ENCODE results near the gene AEBP1. TPM values are rescaled to one million over a fixed set of nuclear protein-coding genes. Genes with fewer than 3 reads are reported as not detected.

AEBP1 gene
- total RNA-seq, 8 experiments from 2014 or later: 3.2 to 60.3 (median 16.5) TPM

DNA sequence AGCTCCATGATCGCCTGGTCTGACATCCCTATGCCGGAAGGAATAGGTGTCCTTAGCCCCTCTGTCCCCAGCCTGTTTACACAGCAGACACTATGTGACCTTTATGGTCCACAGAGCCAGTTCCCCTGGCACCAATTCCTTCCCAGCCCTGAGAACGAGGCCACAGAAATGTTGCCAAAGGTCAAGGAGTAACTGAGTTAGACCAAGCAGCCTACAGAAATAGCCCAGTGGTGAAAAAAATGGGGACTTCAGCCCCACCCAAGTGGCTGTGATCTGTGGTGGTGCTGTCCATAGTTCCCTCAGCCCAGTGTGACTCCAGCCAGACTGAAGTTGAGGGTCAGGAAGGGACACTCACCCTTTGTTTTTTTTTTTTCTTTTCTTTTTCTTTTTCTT lies 41.2 kb upstream of the AEBP1 start:
- Histone ChIP-seq H3K4me1 (replicated peaks in 1 of 2) (peaks cover 21 to 22% of the 10 kb centered on the region in 2 donors), H3K27ac (no peak overlapping the region), H3K4me3 (no peak overlapping the region)
- in situ Hi-C loops (cut with MboI; ENCODE audit: low pct_unique_long_range_greater_than_20kb in 2 of 9, low sequenced_read_pairs in 9 of 9, unreplicated experiment in 9 of 9): no loop called here
- ATAC-seq (replicated peaks in 6 of 8): no peak
- 62 to 94% (median 89%) methylated on average over 1 to 3 of the region's 3 CpGs; no CpG with 5 or more reads in 5 of the 10 experiments for WGBS, 10 experiments

DNA sequence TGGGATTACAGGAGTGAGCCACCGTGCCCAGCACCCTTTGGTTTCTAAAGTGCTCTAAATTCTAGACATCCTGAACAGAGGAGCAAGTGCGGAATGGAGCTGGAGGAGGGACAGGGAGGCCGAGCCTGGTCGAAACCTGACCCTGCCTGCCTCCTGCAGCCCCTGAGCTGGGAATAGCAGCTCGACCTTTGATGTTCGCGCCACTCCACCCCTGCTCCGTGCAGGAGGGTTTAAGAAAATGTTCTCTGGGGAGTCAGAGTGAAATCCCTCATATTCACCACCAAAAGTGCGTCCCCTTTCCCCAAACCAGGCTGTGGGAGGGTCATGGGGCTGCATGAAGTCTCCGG lies 40.6 kb upstream of the AEBP1 start:
- 17 to 62% (median 22%) methylated on average over 1 to 8 of the region's 10 CpGs; no CpG with 5 or more reads in 3 of the 10 experiments for WGBS, 10 experiments
- Histone ChIP-seq H3K4me3 (no peak overlapping the region), H3K27ac (no peak overlapping the region), H3K4me1 (replicated peaks in 1 of 2) (peaks cover 21 to 22% of the 10 kb centered on the region in 2 donors)
- in situ Hi-C loops (cut with MboI; ENCODE audit: low pct_unique_long_range_greater_than_20kb in 2 of 9, low sequenced_read_pairs in 9 of 9, unreplicated experiment in 9 of 9): no loop called here
- ATAC-seq (replicated peaks in 6 of 8): no peak

DNA sequence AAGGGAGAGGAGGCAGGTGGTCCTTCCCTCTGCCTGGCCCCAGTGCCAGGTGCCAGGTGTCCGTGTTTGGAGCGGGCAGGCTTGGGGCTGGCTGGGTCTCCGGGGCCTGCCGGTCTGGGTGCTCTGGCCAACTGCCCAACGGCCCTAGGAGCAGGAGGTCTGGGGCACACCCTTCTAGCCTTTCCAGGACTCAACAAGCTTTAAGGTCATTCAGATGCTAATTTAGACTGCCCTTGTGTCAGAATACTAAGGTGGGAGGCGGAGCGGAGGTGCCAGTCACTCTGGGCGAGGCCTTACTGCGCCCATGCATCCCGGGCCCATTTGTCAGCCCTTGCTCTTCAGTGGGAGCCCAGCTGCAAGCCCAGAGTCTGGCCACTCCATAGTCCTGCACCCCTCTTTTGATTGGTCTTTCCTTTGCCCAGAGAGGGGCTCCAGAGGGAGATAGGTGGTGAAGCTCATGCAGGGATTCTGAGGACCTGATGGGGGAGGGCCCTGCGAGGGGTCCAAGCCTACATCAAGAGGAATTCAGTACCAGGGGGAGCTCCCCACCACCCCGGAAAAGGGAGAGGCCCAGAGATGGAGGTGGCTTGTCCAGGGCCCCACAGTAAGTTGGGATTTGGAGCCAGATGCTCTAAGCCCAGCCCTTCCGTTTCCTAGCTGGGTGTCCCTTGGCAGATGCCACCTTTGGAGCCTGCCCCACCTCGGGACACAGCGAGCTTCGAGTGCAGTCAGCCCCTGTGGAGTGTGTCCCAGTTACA lies 40.1 kb upstream of the AEBP1 start:
- Histone ChIP-seq H3K4me1 (replicated peaks in 1 of 2) (peaks cover 21 to 22% of the 10 kb centered on the region in 2 donors), H3K27ac (no peak overlapping the region), H3K4me3 (no peak overlapping the region)
- in situ Hi-C loops (cut with MboI; ENCODE audit: low pct_unique_long_range_greater_than_20kb in 2 of 9, low sequenced_read_pairs in 9 of 9, unreplicated experiment in 9 of 9): no loop called here
- peak; percentile 5 to 51 (median 22) for ATAC-seq (replicated peaks in 6 of 8)
- 13 to 100% (median 15%) methylated on average over 1 to 6 of the region's 16 CpGs; no CpG with 5 or more reads in 7 of the 10 experiments for WGBS, 10 experiments

DNA sequence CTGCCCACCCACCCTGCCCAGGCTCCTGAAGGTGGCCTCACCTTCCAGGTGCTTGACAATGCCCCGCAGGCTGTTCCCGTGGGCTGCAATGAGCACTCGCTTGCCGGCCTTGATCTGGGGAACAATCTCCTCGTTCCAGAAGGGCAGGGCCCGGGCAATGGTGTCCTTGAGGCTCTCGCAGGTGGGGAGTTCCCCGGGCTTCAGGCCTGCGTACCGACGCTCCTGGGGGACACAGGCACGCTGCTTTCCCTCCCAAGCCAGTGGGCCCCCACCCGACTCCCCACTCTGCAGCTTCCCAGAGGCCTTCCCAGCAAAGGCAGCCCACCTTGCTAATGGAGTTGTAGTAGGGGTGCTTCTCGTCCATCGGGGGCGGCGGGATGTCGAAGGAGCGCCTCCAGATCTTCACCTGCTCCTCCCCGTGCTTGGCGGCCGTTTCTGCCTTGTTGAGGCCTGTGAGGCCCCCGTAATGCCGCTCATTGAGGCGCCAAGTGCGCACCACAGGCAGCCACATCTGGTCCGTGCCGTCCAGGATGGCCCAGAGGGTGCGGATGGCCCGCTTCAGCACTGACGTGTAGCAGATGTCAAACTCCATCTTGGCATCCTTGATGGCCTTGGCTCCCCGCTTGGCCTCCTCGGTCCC lies 39.2 kb upstream of the AEBP1 start:
- WGBS, 10 experiments: 70 to 84% (median 80%) methylated on average over 1 to 14 of the region's 33 CpGs; no CpG with 5 or more reads in 7 of the 10 experiments
- ATAC-seq (replicated peaks in 6 of 8): peak in 7 of 8 experiments; percentile 1 to 39 (median 7)
- in situ Hi-C loops (cut with MboI; ENCODE audit: low pct_unique_long_range_greater_than_20kb in 2 of 9, low sequenced_read_pairs in 9 of 9, unreplicated experiment in 9 of 9): no loop called here
- no peak overlapping the region for H3K27ac ChIP-seq
- peaks cover 21 to 22% of the 10 kb centered on the region in 2 donors for H3K4me1 ChIP-seq (replicated peaks in 1 of 2)
- H3K4me3 ChIP-seq: peak overlapping the region in 1 of 5 donors; percentile 9

DNA sequence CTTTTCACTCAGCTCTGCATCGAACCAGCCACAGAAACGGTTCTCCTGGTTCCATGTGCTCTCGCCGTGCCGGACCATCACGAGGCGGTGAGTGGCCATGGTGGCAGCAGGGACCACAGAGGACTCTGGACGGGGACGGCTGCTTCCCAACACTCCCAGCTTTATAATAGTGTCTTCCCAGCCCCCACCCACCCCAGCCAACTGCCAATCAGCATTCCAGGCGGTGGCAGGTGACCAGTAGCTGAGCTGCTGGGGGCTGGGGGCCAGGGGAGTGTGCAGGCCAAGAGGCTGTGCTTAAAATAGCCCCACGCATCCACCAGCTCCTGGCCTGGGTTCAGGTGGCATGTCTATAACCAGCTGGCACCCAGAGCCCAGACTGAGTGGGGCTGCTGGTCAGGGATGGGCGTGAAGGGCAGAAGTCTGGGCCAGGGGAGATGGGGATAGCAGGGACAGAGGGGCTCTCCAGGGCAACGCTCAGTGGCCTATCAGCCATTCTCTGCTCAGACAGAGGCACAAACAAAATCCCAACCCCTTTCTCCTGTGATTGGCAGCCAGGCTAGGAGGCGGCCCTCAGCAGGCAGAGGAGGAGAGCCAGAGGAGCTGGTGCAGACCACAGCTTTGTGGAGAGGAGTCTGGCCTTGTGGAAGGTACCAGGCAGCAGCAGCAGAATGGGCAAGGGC lies 38.6 kb upstream of the AEBP1 start, which contains the start of gene PGAM2:
Gene PGAM2 (minus strand): TSS at position 137 of the 680 bp plus-strand sequence. CDS start 38 bp downstream, at position 99.
- H3K27ac ChIP-seq: no peak within 1 kb of the TSS
- WGBS, 10 experiments: 0 to 92% (median 25%) methylated on average over 1 to 2 of the region's 14 CpGs; no CpG with 5 or more reads in 5 of the 10 experiments
- peak within 1 kb of the TSS in 1 of 5 donors; percentile 9 for H3K4me3 ChIP-seq
- peak; percentile 10 to 75 (median 66) for ATAC-seq (replicated peaks in 6 of 8)
- in situ Hi-C loops (cut with MboI; ENCODE audit: low pct_unique_long_range_greater_than_20kb in 2 of 9, low sequenced_read_pairs in 9 of 9, unreplicated experiment in 9 of 9): no loop called here
- peaks cover 21 to 22% of the 10 kb centered on the region in 2 donors for H3K4me1 ChIP-seq (replicated peaks in 1 of 2)

DNA sequence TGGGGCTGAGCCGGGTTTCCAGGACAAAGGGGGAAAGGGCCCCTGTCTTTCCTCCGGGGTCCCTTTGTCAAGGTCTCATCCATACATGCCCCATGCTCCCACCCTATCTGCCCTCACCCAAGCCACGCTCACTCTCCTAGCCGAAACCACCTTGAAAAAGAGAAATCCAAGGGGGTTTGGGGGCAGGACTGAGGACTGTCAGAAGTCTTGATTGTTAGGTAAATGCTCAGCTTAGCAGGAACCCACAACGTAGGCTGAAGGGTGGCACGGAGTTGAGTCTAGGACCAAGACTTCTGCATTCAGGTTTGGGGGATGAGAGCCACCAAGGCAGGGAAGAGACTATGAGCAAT lies 38.1 kb upstream of the AEBP1 start:
- Histone ChIP-seq H3K4me1 (replicated peaks in 1 of 2) (peaks cover 21 to 22% of the 10 kb centered on the region in 2 donors), H3K27ac (no peak overlapping the region), H3K4me3 (no peak overlapping the region)
- in situ Hi-C loops (cut with MboI; ENCODE audit: low pct_unique_long_range_greater_than_20kb in 2 of 9, low sequenced_read_pairs in 9 of 9, unreplicated experiment in 9 of 9): no loop called here
- ATAC-seq (replicated peaks in 6 of 8): no peak
- WGBS, 10 experiments: 36 to 89% (median 64%) methylated on average over 2 to 6 of the region's 6 CpGs; no CpG with 5 or more reads in 6 of the 10 experiments

DNA sequence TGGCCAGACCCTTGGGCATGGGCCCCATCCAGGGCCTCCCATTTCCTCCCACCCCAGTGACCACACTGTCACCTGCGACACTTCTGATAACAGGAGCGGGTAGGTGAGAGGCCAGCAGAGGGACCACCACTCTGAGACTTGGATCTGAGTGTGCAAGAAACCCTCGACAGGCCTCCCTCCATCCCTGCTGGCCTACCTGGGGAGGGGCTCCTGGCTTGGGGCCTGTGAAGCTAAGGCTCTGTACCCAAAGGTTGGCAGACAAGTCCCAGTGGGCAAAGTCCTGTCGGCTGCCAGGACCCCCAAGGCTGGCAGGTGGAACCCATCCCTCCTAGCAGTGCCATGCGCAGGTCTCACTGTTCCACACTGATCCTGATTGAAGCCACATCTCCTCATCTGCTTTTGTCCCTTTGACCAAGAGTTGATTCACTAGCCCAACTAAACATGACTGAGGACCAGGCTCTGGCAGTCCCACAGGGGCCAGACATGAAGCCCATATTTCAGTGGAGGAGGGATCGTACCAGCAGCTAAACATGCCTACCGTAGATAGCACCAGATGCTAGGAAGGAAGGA lies 37.6 kb upstream of the AEBP1 start:
- peaks cover 21 to 22% of the 10 kb centered on the region in 2 donors for H3K4me1 ChIP-seq (replicated peaks in 1 of 2)
- no peak overlapping the region for H3K4me3 ChIP-seq
- in situ Hi-C loops (cut with MboI; ENCODE audit: low pct_unique_long_range_greater_than_20kb in 2 of 9, low sequenced_read_pairs in 9 of 9, unreplicated experiment in 9 of 9): no loop called here
- no peak for ATAC-seq (replicated peaks in 6 of 8)
- WGBS, 10 experiments: 82 to 100% (median 100%) methylated on average over 1 to 4 of the region's 7 CpGs; no CpG with 5 or more reads in 5 of the 10 experiments
- no peak overlapping the region for H3K27ac ChIP-seq

DNA sequence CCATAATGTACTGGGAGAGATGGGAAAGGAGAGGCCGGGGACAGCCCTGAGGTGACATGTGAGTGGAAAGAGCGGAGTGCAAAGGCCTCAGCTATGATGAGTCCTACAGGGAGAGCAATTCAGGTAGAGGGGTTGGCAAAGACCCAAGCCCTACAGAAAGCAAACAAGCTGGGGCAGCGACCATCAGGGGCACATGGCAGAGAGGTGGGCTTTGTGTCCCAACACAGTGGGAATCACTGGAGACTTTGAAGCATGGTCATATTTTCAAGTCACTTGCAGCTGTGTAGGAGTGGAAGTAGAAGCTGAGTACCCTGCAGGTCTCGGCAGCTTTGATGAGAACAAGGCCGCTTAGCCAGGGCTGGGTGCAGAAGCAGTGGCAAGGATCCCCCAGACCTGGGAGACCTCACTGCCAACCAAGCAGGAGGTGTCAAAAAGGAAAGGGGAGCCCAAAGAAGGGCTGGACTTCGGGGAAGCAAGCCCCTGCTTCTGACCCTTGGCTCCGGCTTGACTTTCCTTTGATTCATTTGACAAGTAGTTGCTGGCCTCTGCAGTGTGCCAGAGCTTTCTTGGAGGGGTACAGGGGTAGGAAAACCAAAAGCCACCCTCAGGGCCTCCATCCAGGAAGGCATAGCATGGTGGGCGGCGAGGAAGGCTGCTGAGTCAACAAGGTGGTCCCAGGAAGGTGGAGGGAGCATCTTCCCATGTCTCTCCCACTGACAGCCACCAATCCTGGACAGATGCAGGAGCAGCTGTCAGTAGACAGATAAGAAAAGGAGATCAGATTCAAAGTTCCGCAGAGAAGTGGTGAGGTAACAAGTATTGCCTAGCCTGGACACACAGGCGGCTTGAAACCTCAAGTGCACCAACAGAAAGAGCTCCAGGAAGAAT lies 36.8 kb upstream of the AEBP1 start:
- WGBS, 10 experiments: 47 to 100% (median 87%) methylated on average over 1 to 5 of the region's 11 CpGs; no CpG with 5 or more reads in 3 of the 10 experiments
- Histone ChIP-seq H3K27ac (no peak overlapping the region), H3K4me1 (replicated peaks in 1 of 2) (peaks cover 21 to 22% of the 10 kb centered on the region in 2 donors), H3K4me3 (no peak overlapping the region)
- no peak for ATAC-seq (replicated peaks in 6 of 8)
- in situ Hi-C loops (cut with MboI; ENCODE audit: low pct_unique_long_range_greater_than_20kb in 2 of 9, low sequenced_read_pairs in 9 of 9, unreplicated experiment in 9 of 9): no loop called here

DNA sequence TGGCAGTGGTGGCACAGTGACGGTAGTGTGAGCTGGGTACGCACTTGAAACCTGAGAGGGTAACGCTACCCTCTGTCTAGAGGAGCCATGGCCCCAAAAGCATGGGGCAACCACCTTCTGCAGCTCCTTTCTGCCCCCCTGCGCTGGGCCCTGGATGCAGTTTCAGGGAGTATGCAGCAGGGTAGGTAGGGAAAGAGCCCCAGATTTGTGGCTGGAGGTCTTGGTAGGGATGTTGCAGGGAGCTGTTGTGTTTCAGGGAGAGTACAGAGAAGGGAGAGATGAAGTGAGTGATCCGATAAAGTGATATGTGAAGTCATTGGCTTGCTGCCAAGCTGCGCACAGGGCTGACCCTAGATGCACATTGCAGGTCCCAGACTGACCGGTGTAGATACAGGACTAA lies 36.1 kb upstream of the AEBP1 start:
- Histone ChIP-seq H3K27ac (no peak overlapping the region), H3K4me1 (replicated peaks in 1 of 2) (peaks cover 21 to 22% of the 10 kb centered on the region in 2 donors), H3K4me3 (no peak overlapping the region)
- ATAC-seq (replicated peaks in 6 of 8): no peak
- 60 to 86% (median 71%) methylated on average over 1 to 5 of the region's 7 CpGs; no CpG with 5 or more reads in 3 of the 10 experiments for WGBS, 10 experiments
- in situ Hi-C loops (cut with MboI; ENCODE audit: low pct_unique_long_range_greater_than_20kb in 2 of 9, low sequenced_read_pairs in 9 of 9, unreplicated experiment in 9 of 9): no loop called here

DNA sequence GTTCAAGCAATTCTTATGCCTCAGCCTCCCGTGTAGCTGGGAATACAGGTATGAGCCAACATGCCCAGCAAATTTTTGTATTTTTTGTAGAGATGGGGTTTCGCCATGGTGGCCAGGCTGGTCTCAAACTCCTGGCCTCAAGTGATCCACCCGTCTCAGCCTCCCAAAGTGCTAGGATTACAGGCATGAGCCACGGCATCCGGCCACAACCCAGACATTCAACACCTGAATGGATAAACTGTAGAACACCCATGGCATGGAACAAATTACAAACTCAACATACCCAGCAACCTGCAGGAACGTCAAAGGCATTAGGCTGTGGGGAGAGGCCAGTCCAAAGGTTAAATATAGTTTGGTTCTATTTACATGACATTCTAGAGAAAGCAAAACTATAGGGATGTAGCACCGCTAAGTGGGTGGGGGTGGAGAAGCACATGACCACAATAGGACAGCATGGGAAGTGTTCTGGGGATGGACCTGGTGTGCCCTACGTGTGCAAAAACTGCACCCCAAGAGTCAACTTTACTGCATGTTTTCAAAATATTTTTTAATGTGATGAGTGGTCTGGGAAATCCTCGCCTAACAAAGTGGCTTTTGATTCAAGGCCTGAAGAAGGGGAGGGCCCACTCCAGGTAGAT lies 32.3 kb upstream of the AEBP1 start:
- in situ Hi-C loops (cut with MboI; ENCODE audit: low pct_unique_long_range_greater_than_20kb in 2 of 9, low sequenced_read_pairs in 9 of 9, unreplicated experiment in 9 of 9): no loop called here
- H3K4me3 ChIP-seq: no peak overlapping the region
- peak in 4 of 8 experiments; percentile 3 to 24 (median 7) for ATAC-seq (replicated peaks in 6 of 8)
- H3K27ac ChIP-seq: no peak overlapping the region
- H3K4me1 ChIP-seq (replicated peaks in 1 of 2): no peaks in the 10 kb centered on the region
- WGBS, 10 experiments: 20 to 85% (median 80%) methylated on average over 1 to 6 of the region's 9 CpGs; no CpG with 5 or more reads in 2 of the 10 experiments

DNA sequence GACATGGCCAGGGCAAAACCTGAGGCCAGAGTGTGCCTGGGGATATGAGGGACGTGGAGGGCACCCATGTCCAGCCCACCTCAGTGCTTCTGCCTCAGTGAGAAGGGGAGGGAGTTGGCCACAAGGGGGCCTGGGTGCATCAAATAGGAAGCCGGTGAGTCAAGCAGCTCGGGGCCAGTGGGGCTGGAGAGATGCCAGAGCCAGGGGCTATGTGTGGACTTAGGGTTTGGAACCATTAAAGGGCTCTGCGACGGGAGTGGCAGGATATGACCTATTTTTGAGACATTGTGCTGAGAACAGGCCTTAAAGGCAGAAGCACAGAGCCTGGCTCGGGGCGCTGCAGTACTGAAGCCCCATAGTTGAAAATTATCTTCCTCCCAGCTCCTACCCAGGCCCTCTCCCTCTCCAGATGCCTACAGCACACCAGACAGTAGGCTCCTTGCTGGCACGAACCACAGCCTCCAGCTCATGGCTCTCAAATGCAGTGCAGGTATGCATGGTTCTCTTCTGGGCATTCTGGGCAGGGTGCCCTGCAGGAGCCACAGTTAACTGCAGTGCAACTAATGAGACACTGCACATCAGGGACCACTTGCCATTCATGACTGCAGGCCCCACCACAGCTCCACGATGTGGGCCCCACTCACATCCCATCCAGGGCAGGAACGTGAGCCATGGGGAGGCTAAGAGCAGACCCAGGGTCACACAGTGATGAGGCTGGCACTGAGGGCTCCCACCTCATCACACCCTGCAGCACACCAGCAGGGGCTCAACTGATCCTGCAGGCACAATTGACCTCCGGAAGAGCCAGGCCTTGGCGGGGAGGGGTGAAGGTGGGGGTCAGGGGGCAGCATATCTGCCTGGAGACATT lies 31.5 kb upstream of the AEBP1 start:
- Histone ChIP-seq H3K27ac (no peak overlapping the region), H3K4me3 (no peak overlapping the region), H3K4me1 (replicated peaks in 1 of 2) (no peaks in the 10 kb centered on the region)
- ATAC-seq (replicated peaks in 6 of 8): peak; percentile 71 to 89 (median 78)
- WGBS, 10 experiments: 20 to 88% (median 48%) methylated on average over 2 to 5 of the region's 12 CpGs; no CpG with 5 or more reads in 6 of the 10 experiments
- in situ Hi-C loops (cut with MboI; ENCODE audit: low pct_unique_long_range_greater_than_20kb in 2 of 9, low sequenced_read_pairs in 9 of 9, unreplicated experiment in 9 of 9): no loop called here
